Activated CD8-positive, alpha-beta memory T cell treated with anti-CD3 and anti-CD28 coated beads for 4 hours (primary cell): Measurements from ENCODE around the gene OASL.
A peak's percentile ranks its signal among the peaks of the same experiment; 100 is the strongest.

Experiments
- DNase-seq, 2 donors: peaks; one replicate each; pipeline ENCODE4 v3.0.0-alpha.2; 2020; ENCODE audit warnings: low read depth in 2 of 2

OASL gene

GRCh38 chr12:121015825-121016766, 22.9 kb downstream of the OASL start, which contains the start of gene C12orf43:
Gene C12orf43 (minus strand): TSS chr12:121016487. CDS start chr12:121016474, 13 bp downstream.
- DNase-seq = peak; percentile 87 to 89

DNA sequence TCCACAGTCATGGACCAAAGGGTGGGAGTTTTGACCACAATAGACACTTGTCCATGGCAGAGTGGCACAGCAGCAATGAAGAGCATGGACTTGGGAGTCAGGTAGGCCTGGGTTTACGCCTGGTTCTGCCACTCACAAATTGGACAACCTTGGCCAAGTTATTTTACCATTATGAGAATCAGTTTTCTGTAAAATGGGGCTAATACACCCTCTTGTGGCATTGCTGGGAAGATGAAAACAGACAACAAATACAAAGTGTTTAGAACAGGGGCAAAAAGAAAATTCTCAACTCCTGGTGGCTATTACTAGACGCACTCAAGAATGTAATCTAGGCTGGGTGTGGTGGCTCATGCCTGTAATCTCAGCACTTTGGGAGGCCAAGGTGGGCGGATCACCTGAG, 25.3 kb downstream of the OASL start:
- DNase-seq = no peak

GRCh38 chr12:121011820-121012219, 27.2 kb downstream of the OASL start:
- DNase-seq = no peak

GRCh38 chr12:121010860-121011259, 28.2 kb downstream of the OASL start:
- DNase-seq = no peak

DNA sequence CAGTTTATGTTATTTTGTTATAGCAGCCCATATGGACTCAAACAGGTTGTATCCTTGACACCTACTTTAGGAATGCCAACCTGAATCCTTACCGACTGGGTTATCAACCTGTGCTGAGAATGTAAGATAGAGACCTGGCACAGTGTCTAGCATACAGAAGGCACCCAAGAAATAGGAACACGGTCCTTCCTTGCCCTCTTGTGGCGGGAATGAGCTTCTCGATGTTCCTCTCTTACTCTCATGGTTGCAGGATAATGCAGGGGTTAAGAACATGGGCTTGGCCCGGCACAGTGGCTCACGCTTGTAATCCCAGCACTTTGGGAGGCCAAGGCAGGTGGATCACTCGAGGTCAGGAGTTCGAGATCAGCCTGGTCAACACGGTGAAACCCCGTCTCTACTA, 29.3 kb downstream of the OASL start:
- DNase-seq = no peak

GRCh38 chr12:121008347-121009098, 30.5 kb downstream of the OASL start:
- no peak for DNase-seq

- peak in 1 of 2 donors; percentile 7 for DNase-seq
Observed at GRCh38 chr12:121005346-121005815, 33.7 kb downstream of the OASL start.

GRCh38 chr12:121004253-121004815, 34.7 kb downstream of the OASL start:
- no peak for DNase-seq

DNA sequence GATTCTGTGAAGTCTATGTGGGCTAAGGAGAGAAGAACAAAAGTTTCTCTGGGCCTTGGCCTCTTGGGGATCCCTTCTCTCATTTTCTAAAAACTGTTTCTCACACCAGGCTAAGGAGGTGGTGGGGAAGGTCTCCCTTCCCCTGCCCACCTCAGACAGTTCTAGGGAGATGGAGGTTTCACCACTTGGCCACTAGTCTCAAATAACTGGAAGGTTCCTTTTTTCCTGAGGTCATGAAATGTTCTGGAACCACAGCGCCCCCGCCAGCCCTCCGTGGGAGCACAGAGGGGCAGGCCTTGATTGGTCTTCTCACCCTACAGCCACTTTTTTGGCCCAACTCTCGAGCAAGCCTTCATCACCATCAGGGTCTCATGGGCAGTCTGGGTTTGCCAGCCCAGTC, 35.4 kb downstream of the OASL start:
- DNase-seq = no peak

DNA sequence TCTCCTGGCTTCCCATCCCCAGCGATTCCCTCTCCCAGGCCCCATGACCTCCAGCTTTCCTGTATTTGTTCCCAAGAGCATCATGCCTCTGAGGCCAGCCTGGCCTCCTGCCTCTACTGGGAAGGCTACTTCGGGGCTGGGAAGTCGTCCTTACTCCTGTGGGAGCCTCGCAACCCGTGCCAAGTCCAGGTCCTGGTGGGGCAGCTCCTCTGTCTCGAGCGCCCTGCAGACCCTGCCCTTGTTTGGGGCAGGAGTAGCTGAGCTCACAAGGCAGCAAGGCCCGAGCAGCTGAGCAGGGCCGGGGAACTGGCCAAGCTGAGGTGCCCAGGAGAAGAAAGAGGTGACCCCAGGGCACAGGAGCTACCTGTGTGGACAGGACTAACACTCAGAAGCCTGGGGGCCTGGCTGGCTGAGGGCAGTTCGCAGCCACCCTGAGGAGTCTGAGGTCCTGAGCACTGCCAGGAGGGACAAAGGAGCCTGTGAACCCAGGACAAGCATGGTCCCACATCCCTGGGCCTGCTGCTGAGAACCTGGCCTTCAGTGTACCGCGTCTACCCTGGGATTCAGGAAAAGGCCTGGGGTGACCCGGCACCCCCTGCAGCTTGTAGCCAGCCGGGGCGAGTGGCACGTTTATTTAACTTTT, 37.1 kb downstream of the OASL start:
- no peak for DNase-seq

- DNase-seq = no peak
Observed at GRCh38 chr12:121001060-121001459, 38.0 kb downstream of the OASL start.

DNA sequence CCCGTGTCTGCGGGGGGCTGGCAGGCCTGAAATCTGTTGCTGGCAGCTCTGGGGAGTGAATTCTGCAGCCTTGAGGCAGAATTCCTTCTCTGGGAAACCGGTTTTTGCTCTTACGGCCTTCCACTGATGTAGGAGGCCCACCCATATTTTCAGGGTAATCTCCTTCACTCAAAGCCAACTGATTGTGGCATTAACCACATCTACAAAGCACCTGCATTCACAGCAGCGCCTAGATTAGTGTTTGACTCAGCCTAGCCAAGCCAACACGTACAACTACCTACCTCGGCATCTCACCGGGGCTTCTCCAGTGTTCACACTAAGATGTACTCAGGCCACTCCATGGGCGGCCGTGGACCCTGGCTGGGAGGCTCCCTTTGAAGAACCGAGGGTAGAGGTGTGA, 38.5 kb downstream of the OASL start:
- DNase-seq = no peak

DNA sequence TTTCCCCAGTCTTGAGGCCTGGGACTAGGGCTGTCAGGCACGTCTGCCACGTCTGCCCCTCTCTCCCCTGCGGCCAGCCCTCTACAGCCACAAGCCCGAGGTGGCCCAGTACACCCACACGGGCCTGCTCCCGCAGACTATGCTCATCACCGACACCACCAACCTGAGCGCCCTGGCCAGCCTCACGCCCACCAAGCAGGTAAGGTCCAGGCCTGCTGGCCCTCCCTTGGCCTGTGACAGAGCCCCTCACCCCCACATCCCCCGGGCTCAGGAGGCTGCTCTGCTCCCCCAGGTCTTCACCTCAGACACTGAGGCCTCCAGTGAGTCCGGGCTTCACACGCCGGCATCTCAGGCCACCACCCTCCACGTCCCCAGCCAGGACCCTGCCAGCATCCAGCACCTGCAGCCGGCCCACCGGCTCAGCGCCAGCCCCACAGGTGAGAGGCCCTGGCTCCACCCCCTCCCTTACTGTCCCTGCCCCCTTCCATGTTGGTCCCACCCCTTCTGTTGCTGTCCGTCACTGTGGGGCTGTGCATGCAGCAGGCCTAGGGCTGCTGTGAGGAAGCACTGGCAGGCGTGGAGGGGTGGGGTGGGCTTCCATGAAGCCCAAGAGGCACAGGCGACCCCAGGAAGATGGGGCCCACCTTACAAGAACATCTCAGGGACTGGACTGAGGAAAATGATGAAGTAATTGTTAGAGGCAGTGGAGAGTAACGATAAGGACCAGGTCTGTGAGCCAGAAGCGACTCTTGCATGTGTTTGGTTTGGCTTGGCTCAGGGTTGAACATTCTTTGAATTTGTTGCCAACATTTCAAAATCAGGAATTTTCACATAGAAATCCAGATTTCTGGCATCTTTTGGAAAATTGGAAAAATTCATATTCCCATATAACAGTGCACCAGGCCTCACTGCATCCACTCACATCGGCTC, 39.6 kb downstream of the OASL start:
- DNase-seq = no peak

- DNase-seq = no peak
Observed at GRCh38 chr12:120998435-120998834, 40.6 kb downstream of the OASL start.

DNA sequence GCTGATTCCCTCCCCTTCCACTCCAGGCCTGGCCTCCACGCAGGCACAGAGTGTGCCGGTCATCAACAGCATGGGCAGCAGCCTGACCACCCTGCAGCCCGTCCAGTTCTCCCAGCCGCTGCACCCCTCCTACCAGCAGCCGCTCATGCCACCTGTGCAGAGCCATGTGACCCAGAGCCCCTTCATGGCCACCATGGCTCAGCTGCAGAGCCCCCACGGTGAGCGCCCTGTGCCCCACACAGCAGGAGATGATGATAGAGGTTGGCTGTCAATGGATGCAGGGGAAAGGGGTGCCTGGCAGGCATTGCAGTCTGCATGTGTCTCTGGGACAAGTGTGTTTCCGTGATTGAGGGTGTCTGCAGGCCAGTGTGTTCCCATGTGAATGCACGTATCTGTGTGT, 41.6 kb downstream of the OASL start:
- no peak for DNase-seq

DNA sequence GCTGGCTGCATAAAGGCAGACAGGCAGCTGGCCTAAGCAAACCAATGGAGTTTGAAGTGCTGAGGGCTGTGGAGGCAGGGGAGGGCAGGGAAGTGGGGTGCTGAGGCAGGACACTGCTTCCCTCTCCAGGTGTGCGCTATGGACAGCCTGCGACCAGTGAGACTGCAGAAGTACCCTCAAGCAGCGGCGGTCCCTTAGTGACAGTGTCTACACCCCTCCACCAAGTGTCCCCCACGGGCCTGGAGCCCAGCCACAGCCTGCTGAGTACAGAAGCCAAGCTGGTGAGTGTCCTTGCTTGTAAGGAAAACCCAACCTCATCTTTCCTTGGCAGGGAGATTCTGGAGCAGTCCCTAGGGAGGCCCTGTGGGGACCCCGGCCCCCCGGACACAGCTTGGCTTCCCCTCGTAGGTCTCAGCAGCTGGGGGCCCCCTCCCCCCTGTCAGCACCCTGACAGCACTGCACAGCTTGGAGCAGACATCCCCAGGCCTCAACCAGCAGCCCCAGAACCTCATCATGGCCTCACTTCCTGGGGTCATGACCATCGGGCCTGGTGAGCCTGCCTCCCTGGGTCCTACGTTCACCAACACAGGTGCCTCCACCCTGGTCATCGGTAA, 42.8 kb downstream of the OASL start:
- no peak for DNase-seq

DNA sequence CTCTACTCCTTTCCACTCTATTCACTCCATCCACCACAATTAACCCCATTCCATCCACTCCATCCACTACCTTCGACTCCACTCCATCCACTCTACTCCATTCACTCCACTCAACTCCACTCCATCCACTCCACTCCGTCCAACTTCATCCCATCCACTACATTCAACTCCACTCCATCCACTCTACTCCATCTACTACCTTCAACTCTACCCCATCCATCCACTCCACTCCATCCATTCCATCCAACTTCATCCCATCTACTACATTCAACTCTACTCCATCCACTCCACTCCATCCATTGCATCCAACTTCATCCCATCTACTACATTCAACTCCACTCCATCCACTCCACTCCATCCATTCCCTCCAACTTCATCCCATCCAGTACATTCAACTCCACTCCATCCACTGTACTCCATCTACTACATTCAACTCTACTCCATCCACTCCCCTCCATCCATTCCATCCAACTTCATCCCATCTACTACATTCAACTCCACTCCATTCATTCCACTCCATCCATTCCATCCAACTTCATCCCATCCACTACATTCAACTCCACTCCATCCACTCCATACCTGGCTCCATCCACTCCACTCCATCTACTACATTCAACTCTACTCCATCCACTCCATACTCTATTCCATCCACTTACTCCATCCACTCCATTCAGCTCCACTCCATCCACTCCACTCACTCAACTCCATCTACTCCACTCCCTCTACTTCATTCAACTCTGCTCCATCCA, 44.3 kb downstream of the OASL start:
- no peak for DNase-seq

DNA sequence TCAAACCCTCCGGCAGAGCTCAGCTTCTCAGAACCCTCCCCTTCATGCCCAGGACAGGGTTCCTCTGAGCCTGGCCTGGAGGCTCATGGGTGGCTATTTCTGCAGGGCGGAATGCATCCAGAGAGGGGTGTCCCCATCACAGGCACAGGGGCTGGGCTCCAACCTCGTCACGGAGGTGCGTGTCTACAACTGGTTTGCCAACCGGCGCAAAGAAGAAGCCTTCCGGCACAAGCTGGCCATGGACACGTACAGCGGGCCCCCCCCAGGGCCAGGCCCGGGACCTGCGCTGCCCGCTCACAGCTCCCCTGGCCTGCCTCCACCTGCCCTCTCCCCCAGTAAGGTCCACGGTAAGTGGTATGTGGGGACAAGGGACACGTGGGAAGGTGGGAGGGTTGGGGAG, 45.0 kb downstream of the OASL start:
- DNase-seq = no peak

DNA sequence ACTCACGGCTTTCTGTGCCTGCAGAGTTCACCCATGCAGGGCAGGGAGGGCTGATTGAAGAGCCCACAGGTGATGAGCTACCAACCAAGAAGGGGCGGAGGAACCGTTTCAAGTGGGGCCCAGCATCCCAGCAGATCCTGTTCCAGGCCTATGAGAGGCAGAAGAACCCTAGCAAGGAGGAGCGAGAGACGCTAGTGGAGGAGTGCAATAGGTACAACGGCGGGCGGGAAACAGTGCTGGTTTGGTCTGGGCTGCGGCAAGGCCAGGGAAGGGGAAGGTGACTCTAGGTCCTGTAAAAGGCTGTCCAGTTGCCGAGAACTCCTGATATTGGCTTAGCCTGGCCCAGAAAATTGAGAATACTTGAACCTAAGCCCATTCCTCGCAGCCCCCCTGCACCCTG, 45.5 kb downstream of the OASL start:
- no peak for DNase-seq

DNA sequence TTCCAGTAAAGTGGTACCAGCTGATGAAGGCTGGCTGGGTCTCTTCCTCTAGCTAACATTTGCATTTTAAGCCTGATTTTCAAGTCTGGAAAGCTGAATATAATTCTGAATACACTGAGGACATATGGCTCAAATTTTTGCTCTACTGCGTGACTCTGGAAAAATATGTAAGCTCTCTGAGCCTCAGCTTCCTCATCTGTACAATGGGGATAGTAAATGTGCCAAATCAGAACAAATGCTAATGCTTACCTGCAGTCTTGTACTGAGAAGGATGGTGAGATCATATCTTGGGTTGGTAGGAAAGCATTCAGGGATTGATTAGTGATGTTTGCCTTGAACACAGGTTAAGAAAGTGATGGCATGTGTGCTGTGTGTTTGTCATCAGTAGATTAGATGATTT, 46.1 kb downstream of the OASL start:
- no peak for DNase-seq
